H9 (cell line): ENCODE results near the gene DDI2. TPM values are rescaled to one million over a fixed set of nuclear protein-coding genes. Genes with fewer than 3 reads are reported as not detected.

Experiments used
- DNase-seq: peaks from one replicate; pipeline ENCODE4 v3.0.0-alpha.2; 2017
- H2AFZ ChIP-seq: one replicate; pipeline ENCODE4 v1.6.1; 2013; ENCODE audit warnings: mild to moderate bottlenecking, low read length, control low read depth, moderate library complexity
- H2AK5ac ChIP-seq: 2 replicates; pipeline ENCODE4 v1.6.1; 2013; ENCODE audit warnings: low read length, control low read depth, mixed read lengths; ENCODE audit not compliant: insufficient read length
- H2BK120ac ChIP-seq: one replicate; pipeline ENCODE4 v1.6.1; 2013; ENCODE audit warnings: low read depth, mild to moderate bottlenecking, low read length, control low read depth, inconsistent platforms; ENCODE audit not compliant: poor library complexity, severe bottlenecking
- H2BK12ac ChIP-seq: 2 replicates; pipeline ENCODE4 v1.6.1; 2013; ENCODE audit warnings: low read length, control low read depth, mixed read lengths, low read depth; ENCODE audit not compliant: insufficient read length
- H2BK15ac ChIP-seq: 2 replicates; pipeline ENCODE4 v1.6.1; 2013; ENCODE audit warnings: low read depth, low read length, control low read depth
- H2BK20ac ChIP-seq: one replicate; pipeline ENCODE4 v1.6.1; 2013; ENCODE audit warnings: low read depth, mild to moderate bottlenecking, low read length, control low read depth, inconsistent platforms; ENCODE audit not compliant: poor library complexity, severe bottlenecking
- H2BK5ac ChIP-seq: 2 replicates; pipeline ENCODE4 v1.6.1; 2013; ENCODE audit warnings: low read length, control low read depth, mixed read lengths; ENCODE audit not compliant: insufficient read length
- H3K14ac ChIP-seq: 2 replicates; pipeline ENCODE4 v1.6.1; 2013; ENCODE audit warnings: low read length, control low read depth; ENCODE audit not compliant: insufficient read depth
- H3K18ac ChIP-seq: 2 replicates; pipeline ENCODE4 v1.6.1; 2013; ENCODE audit warnings: low read depth, mild to moderate bottlenecking, mixed read lengths, low read length, control low read depth; ENCODE audit not compliant: insufficient read length
- H3K23ac ChIP-seq: 2 replicates; pipeline ENCODE4 v1.6.1; 2013; ENCODE audit warnings: low read length, control low read depth, mixed read lengths, low read depth; ENCODE audit not compliant: insufficient read length
- H3K23me2 ChIP-seq: 2 replicates; pipeline ENCODE4 v1.6.1; 2013; ENCODE audit warnings: low read depth, mild to moderate bottlenecking, mixed read lengths, low read length, control low read depth; ENCODE audit not compliant: insufficient read length, poor library complexity, severe bottlenecking
- H3K27ac ChIP-seq: 2 replicates; pipeline ENCODE4 v1.5.1; 2013; ENCODE audit warnings: low read length, control low read depth, mixed read lengths, low read depth; ENCODE audit not compliant: insufficient read length
- H3K27me3 ChIP-seq: 2 replicates; pipeline ENCODE4 v1.6.1; 2013; ENCODE audit warnings: low read length, control low read depth, inconsistent platforms; ENCODE audit not compliant: insufficient read depth
- H3K4ac ChIP-seq: 2 replicates; pipeline ENCODE4 v1.6.1; 2013; ENCODE audit warnings: low read depth, mild to moderate bottlenecking, control low read depth, inconsistent platforms, low read length, moderate library complexity
- H3K4me1 ChIP-seq: 2 replicates; pipeline ENCODE4 v1.6.1; 2013; ENCODE audit warnings: low read length, control low read depth, inconsistent platforms; ENCODE audit not compliant: insufficient read depth
- H3K4me2 ChIP-seq: 2 replicates; pipeline ENCODE4 v1.6.1; 2013; ENCODE audit warnings: low read length, control low read depth, mixed read lengths; ENCODE audit not compliant: insufficient read length, insufficient read depth
- H3K56ac ChIP-seq: 2 replicates; pipeline ENCODE4 v1.6.1; 2013; ENCODE audit warnings: low read depth, mild to moderate bottlenecking, mixed read lengths, low read length, control low read depth; ENCODE audit not compliant: insufficient read length
- H3K79me1 ChIP-seq: 2 replicates; pipeline ENCODE4 v1.6.1; 2013; ENCODE audit warnings: low read depth, mild to moderate bottlenecking, moderate library complexity, low read length, control low read depth, inconsistent platforms; ENCODE audit not compliant: insufficient read depth, poor library complexity, severe bottlenecking
- H3K79me2 ChIP-seq: 2 replicates; pipeline ENCODE4 v1.6.1; 2013; ENCODE audit warnings: low read length, control low read depth, inconsistent platforms; ENCODE audit not compliant: insufficient read depth
- H3K9ac ChIP-seq: 2 replicates; pipeline ENCODE4 v1.6.1; 2013; ENCODE audit warnings: low read length, control low read depth, mixed read lengths; ENCODE audit not compliant: insufficient read length; ENCODE audit errors: extremely low read depth
- H3K9me3 ChIP-seq: one replicate; pipeline ENCODE4 v1.6.1; 2013; ENCODE audit warnings: low read depth, low read length, inconsistent platforms; ENCODE audit not compliant: control insufficient read depth
- H3T11ph ChIP-seq: one replicate; pipeline ENCODE4 v1.6.1; 2013; ENCODE audit warnings: mild to moderate bottlenecking, low read length, control low read depth, inconsistent platforms
- H4K20me1 ChIP-seq: one replicate; pipeline ENCODE4 v1.6.1; 2013; ENCODE audit not compliant: control insufficient read depth, insufficient read length, insufficient read depth
- H4K5ac ChIP-seq: 2 replicates; pipeline ENCODE4 v1.6.1; 2013; ENCODE audit warnings: low read depth, mild to moderate bottlenecking, mixed read lengths, low read length, control low read depth; ENCODE audit not compliant: insufficient read length
- H4K8ac ChIP-seq: replicated peaks from 2 replicates; pipeline ENCODE4 v1.6.1; 2013; ENCODE audit warnings: low read length, control low read depth, mixed read lengths, low read depth; ENCODE audit not compliant: insufficient read length
- H4K91ac ChIP-seq: 2 replicates; pipeline ENCODE4 v1.6.1; 2013; ENCODE audit warnings: low read depth, mild to moderate bottlenecking, moderate library complexity, mixed read lengths, low read length, control low read depth; ENCODE audit not compliant: insufficient read length
- H3K27ac Mint-ChIP-seq, 3 experiments: 2 replicates in 2 of 3; 3 replicates in 1 of 3; pipeline ENCODE4 v1.8.0; 2020 to 2021; ENCODE audit warnings: mixed read lengths in 3 of 3, mild to moderate bottlenecking in 1 of 3, moderate library complexity in 1 of 3
- H3K27me3 Mint-ChIP-seq: 2 replicates; pipeline ENCODE4 v1.8.0; 2021; ENCODE audit warnings: low read depth, mild to moderate bottlenecking, moderate library complexity, mixed read lengths
- H3K36me3 Mint-ChIP-seq, 3 experiments: 2 replicates in 2 of 3; 3 replicates in 1 of 3; pipeline ENCODE4 v1.8.0; 2020 to 2021; ENCODE audit warnings: low read depth in 3 of 3, mixed read lengths in 3 of 3; ENCODE audit not compliant: insufficient read depth in 1 of 3
- H3K4me1 Mint-ChIP-seq, 2 experiments: 2 replicates each; pipeline ENCODE4 v1.8.0; 2020; ENCODE audit warnings: mixed read lengths in 2 of 2
- H3K4me3 Mint-ChIP-seq, 2 experiments: 2 replicates in 1 of 2; 3 replicates in 1 of 2; pipeline ENCODE4 v1.8.0; 2020 to 2021; ENCODE audit warnings: mild to moderate bottlenecking in 2 of 2, mixed read lengths in 2 of 2, moderate library complexity in 1 of 2
- H3K9me3 Mint-ChIP-seq, 2 experiments: 2 replicates in 1 of 2; 3 replicates in 1 of 2; pipeline ENCODE4 v1.8.0; 2020; ENCODE audit warnings: mild to moderate bottlenecking in 2 of 2, mixed read lengths in 2 of 2, moderate library complexity in 1 of 2
- CTCF ChIP-seq: fragments of 200-600 bp; sonication (generic); conservative IDR thresholded peaks from 3 replicates; pipeline ENCODE4 v1.8.0; 2021; ENCODE audit warnings: antibody characterized with exemption, mild to moderate bottlenecking
- WGBS: extraction: QIAGEN DNeasy Blood & Tissue Kit; methylation state at CpG from one replicate; pipeline ENCODE4 v1.1.7; 2013; ENCODE audit warnings: missing lambda C conversion rate, low lambda C conversion rate, mixed read lengths; ENCODE audit not compliant: insufficient read length; ENCODE audit errors: extremely low coverage; 5-methylcytosine and 5-hydroxymethylcytosine counted together
- total RNA-seq: library from RNA; stranded (reverse); gene quantifications from 2 replicates; pipeline ENCODE4 v1.2.1, GENCODE V29; 2021

Gene DDI2
- total RNA-seq, 1 experiment from 2014 or later, result 45.0 TPM

GRCh38 chr1:15717418-15718125, 100.3 kb downstream of the DDI2 start:
- Histone ChIP-seq H3K4ac (no peak overlapping the region), H2BK15ac (no peak overlapping the region), H2BK5ac (no peak overlapping the region), H2BK12ac (no peak overlapping the region), H4K8ac (no peak overlapping the region), H3K79me2 (no peaks in the 10 kb centered on the region), H4K91ac (no peak overlapping the region), H3T11ph (no peak overlapping the region), H2BK120ac (no peak overlapping the region), H3K79me1 (peaks cover 3% of the 10 kb centered on the region), H3K18ac (no peak overlapping the region), H3K9me3 (no peaks in the 10 kb centered on the region), H3K4me2 (no peak overlapping the region), H3K23me2 (no peaks in the 10 kb centered on the region), H3K14ac (no peak overlapping the region; the same call in 1 of the 2 replicates), H3K56ac (no peak overlapping the region), H4K5ac (no peak overlapping the region), H3K9ac (no peak overlapping the region), H3K4me1 (no peaks in the 10 kb centered on the region), H3K27me3 (no peaks in the 10 kb centered on the region), H3K27ac (no peak overlapping the region), H4K20me1 (no peaks in the 10 kb centered on the region), H2AK5ac (no peak overlapping the region), H2AFZ (no peak overlapping the region), H2BK20ac (no peak overlapping the region), H3K23ac (no peak overlapping the region)
- 0 out of 7 replicates have a peak overlapping the region, but pooled peaks of 1 of the 3 experiments have one; percentile 44 for H3K27ac Mint-ChIP-seq
- peaks cover 13 to 47% (median 42%) of the 10 kb centered on the region in 3 experiments for H3K36me3 Mint-ChIP-seq
- TF ChIP-seq CTCF, result no peak
- H3K9me3 Mint-ChIP-seq, result no peaks in the 10 kb centered on the region
- DNase-seq, result no peak
- WGBS, result no CpG with 5 or more reads among the region's 11 CpGs
- no peaks in the 10 kb centered on the region for H3K4me1 Mint-ChIP-seq
- H3K4me3 Mint-ChIP-seq, result no peak overlapping the region
- no peaks in the 10 kb centered on the region for H3K27me3 Mint-ChIP-seq
